Osteocyte (in vitro differentiated cells): Measurements from ENCODE around the gene DENND1A. TPM values are rescaled to one million over a fixed set of nuclear protein-coding genes. Genes with fewer than 3 reads are reported as not detected.

Source experiments
- DNase-seq: peaks from one replicate; pipeline ENCODE4 v3.0.0; 2021; ENCODE audit warnings: mixed read lengths; ENCODE audit not compliant: unreplicated experiment; ENCODE audit errors: extremely low spot score
- H3K27ac Mint-ChIP-seq: one replicate; pipeline ENCODE4 v1.8.0; 2021; ENCODE audit warnings: mild to moderate bottlenecking, mixed read lengths; ENCODE audit not compliant: unreplicated experiment
- H3K27me3 Mint-ChIP-seq: one replicate; pipeline ENCODE4 v1.8.0; 2021; ENCODE audit warnings: mixed read lengths; ENCODE audit not compliant: unreplicated experiment
- H3K36me3 Mint-ChIP-seq: one replicate; pipeline ENCODE4 v1.8.0; 2021; ENCODE audit warnings: mixed read lengths; ENCODE audit not compliant: unreplicated experiment
- H3K4me1 Mint-ChIP-seq: one replicate; pipeline ENCODE4 v1.8.0; 2021; ENCODE audit warnings: mixed read lengths; ENCODE audit not compliant: unreplicated experiment
- H3K4me3 Mint-ChIP-seq: one replicate; pipeline ENCODE4 v1.8.0; 2021; ENCODE audit warnings: mild to moderate bottlenecking, moderate library complexity, mixed read lengths; ENCODE audit not compliant: unreplicated experiment
- H3K9me3 Mint-ChIP-seq: one replicate; pipeline ENCODE4 v1.8.0; 2021; ENCODE audit warnings: mixed read lengths; ENCODE audit not compliant: unreplicated experiment
- CTCF ChIP-seq: fragments of 200-600 bp; sonication (generic); IDR thresholded peaks from 2 replicates; pipeline ENCODE4 v1.5.0; 2021; ENCODE audit warnings: antibody characterized with exemption, mild to moderate bottlenecking, moderate library complexity
- total RNA-seq: library from RNA; stranded (reverse); gene quantifications from 2 replicates; pipeline ENCODE4 v1.2.1, GENCODE V29; 2021

The DENND1A gene
- total RNA-seq, 1 donor from 2014 or later = 19.8 TPM

GRCh38 chr9:123423311-123423640 lies 506.6 kb downstream of the DENND1A start:
- Mint-ChIP-seq H3K27me3 (no peaks in the 10 kb centered on the region), H3K9me3 (no peaks in the 10 kb centered on the region), H3K36me3 (peaks cover 18% of the 10 kb centered on the region), H3K4me1 (no peaks in the 10 kb centered on the region), H3K27ac (no peak overlapping the region), H3K4me3 (no peak overlapping the region)
- TF ChIP-seq CTCF = no peak
- DNase-seq = no peak

GRCh38 chr9:123422635-123423310 lies 507.2 kb downstream of the DENND1A start:
- H3K27me3 Mint-ChIP-seq = no peaks in the 10 kb centered on the region
- no peaks in the 10 kb centered on the region for H3K4me1 Mint-ChIP-seq
- H3K9me3 Mint-ChIP-seq = no peaks in the 10 kb centered on the region
- no peak overlapping the region for H3K4me3 Mint-ChIP-seq
- peaks cover 15% of the 10 kb centered on the region for H3K36me3 Mint-ChIP-seq
- no peak for TF ChIP-seq CTCF
- no peak for DNase-seq
- H3K27ac Mint-ChIP-seq = no peak overlapping the region

- no peak for TF ChIP-seq CTCF
- no peak overlapping the region for H3K27ac Mint-ChIP-seq
- no peak for DNase-seq
- H3K9me3 Mint-ChIP-seq = no peaks in the 10 kb centered on the region
- no peaks in the 10 kb centered on the region for H3K4me1 Mint-ChIP-seq
- no peak overlapping the region for H3K4me3 Mint-ChIP-seq
- no peaks in the 10 kb centered on the region for H3K27me3 Mint-ChIP-seq
- peaks cover 10% of the 10 kb centered on the region for H3K36me3 Mint-ChIP-seq
These were observed 508.0 kb downstream of the DENND1A start for GRCh38 chr9:123421801-123422455.

GRCh38 chr9:123421186-123421585 lies 508.7 kb downstream of the DENND1A start:
- H3K27me3 Mint-ChIP-seq = no peaks in the 10 kb centered on the region
- H3K9me3 Mint-ChIP-seq = no peaks in the 10 kb centered on the region
- no peak overlapping the region for H3K27ac Mint-ChIP-seq
- H3K36me3 Mint-ChIP-seq = peaks cover 13% of the 10 kb centered on the region
- TF ChIP-seq CTCF = no peak
- H3K4me3 Mint-ChIP-seq = no peak overlapping the region
- no peak for DNase-seq
- H3K4me1 Mint-ChIP-seq = no peaks in the 10 kb centered on the region

GRCh38 chr9:123420592-123421111 lies 509.3 kb downstream of the DENND1A start:
- Mint-ChIP-seq H3K36me3 (peaks cover 15% of the 10 kb centered on the region), H3K9me3 (no peaks in the 10 kb centered on the region), H3K4me1 (no peaks in the 10 kb centered on the region), H3K27ac (no peak overlapping the region), H3K27me3 (no peaks in the 10 kb centered on the region), H3K4me3 (no peak overlapping the region)
- no peak for DNase-seq
- no peak for TF ChIP-seq CTCF
